GM18526 (cell line): ENCODE data around the gene ACSL3.

Source experiments
- POLR2A ChIP-seq: IDR thresholded peaks from 3 replicates; pipeline ENCODE4 v1.6.1; 2011; ENCODE audit not compliant: insufficient read length; ENCODE audit errors: extremely low read depth

The ACSL3 gene

DNA sequence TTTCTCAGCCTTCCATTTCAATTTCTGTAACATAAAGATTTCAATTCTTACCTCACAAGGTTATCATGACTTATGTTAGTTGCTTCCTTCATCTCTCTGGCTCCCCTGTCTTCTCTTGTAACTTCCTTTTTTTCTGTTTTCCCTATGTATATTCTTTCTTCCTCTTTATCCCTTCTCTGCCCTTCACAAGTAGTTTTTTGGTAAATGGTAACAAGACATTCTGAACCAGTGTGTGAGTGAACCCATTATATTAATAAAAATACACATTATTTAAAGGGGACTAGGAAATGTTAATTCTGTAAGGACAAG lies 8.4 kb downstream of the ACSL3 start:
- TF ChIP-seq POLR2A: no peak

GRCh38 chr2:222871291-222871690 lies 10.5 kb downstream of the ACSL3 start:
- no peak for TF ChIP-seq POLR2A

- TF ChIP-seq POLR2A: no peak
Measured at GRCh38 chr2:222872551-222872950, 11.7 kb downstream of the ACSL3 start.

DNA sequence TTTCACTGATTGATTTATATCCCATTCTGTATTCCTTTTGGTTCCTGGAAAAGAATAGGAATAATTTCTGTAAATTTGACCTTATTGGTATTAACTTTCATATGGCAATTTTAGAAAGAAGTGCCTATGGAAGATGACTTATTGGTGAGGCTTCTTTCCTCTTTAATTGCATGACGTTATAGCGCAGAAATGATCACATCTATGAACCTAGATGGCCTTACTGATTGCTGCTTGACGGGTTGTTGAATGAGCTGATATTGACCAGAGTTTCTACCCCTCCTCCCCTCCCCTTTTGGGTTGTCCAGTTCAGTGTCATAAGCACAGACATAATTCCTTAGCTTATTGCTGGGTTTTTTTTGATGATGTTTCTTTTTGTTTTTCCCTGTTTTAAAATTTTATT lies 14.6 kb downstream of the ACSL3 start:
- TF ChIP-seq POLR2A: no peak

GRCh38 chr2:222876947-222877346 lies 16.1 kb downstream of the ACSL3 start:
- TF ChIP-seq POLR2A: no peak

- TF ChIP-seq POLR2A: no peak
Measured at GRCh38 chr2:222877556-222878300, 16.9 kb downstream of the ACSL3 start.

DNA sequence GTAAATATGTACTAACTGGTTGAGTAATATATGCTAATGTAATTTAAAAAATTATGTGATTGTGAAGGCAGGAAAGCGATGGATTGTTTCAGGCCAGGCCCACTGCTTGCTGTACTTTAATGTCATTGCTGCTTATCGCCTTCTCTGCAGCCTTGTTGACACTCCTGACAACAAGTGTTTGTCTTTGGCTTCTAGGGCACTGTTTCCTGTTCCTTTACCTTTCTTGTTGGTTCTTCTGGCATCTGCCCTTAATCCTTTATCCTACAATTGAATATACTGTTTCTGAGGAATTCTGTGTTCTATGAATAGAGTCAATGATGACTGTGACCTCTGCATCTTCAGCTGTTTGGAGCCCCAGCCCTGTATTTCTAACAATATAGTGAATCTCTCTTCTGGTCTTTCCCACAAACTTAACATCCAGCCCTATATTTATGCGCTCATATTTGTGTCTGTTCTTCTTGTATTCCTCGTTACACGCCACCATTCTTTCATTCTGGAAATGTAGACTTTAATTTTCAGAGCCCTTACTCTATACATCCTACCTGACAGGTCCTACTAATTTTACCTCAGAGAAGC lies 17.6 kb downstream of the ACSL3 start:
- TF ChIP-seq POLR2A: no peak

DNA sequence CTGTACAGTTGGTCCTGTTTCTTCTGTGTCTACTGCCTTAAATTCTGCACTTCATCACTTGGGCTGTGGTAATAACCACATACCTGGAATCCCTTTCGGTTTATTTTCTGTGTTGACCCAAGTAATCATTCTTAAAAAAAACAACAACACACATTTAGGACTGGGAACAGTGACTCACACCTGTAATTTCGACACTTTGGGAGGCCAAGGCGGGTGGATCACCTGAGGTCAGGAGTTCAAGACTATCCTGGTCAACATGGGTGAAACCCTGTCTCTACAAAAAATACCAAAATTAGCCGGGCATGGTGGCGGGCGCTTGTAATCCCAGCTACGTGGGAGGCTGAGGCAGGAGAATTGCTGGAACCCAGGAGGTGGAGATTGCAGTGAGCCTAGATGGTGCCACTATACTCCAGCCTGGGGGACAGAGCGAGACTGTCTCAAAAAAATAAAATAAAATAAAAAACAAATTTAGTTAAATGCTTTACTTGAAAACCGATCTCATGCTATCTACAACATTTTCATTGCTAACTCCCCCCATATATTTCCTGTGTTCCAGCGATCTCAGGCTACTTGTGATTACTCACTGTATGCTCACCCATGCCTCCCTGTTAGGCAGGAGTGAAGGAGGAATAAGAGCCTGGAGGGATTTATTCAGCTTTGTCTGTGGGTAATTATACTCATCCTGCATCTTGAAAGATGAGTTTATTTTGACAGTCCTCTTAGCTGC lies 18.2 kb downstream of the ACSL3 start:
- TF ChIP-seq POLR2A: no peak

- no peak for TF ChIP-seq POLR2A
Measured at GRCh38 chr2:222879604-222879933, 18.7 kb downstream of the ACSL3 start.

GRCh38 chr2:222882484-222882928 lies 21.7 kb downstream of the ACSL3 start:
- TF ChIP-seq POLR2A: no peak

DNA sequence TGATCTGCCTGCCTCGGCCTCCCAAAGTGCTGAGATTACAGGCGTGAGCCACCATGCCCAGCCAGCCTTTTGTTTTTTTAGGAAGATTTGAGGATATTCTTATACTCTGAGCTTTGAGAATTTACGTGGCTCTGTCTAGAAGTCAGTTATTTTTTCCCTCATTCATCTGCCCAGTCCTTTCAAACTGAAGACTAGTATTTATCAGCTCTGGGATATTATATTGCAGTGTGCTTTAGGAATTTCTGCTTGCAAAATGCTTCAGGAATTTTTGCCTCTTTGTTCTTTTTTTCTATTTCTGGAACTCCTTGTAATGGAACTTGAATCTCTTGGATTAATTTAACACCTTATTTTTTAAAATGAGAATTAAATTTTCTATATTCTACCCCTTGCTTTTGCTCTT lies 22.6 kb downstream of the ACSL3 start:
- no peak for TF ChIP-seq POLR2A

DNA sequence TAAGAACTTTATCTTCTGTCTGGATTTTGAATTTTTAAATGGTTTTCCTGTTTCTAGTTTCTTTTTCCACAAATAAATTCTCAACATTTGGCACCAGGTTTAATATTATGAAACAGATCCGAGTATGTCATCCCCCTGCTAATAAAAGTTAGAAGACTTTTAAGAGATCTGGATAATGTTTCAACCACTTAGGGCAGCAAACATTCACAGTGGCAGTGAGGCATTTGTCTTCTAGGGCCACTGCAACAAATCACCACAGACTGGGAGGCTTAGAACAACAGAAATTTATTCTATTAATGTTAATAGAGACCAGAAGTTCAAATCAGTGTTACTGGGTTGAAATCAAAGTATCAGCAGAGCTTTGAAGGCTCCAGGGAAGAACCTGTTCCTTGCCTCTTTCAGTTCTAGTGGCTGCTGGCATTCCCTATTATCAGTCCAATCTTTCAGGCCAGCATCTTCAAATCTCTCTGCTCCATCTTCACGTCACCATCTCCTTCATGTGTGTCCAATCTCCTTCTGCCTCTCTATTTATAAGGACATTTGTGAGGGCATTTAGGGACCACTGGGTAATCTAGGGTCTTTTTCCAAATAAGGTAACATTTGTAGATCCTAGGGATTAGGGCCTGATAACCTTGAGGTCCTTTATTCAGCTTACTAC lies 23.4 kb downstream of the ACSL3 start:
- no peak for TF ChIP-seq POLR2A

- no peak for TF ChIP-seq POLR2A
Measured at GRCh38 chr2:222884805-222885424, 24.1 kb downstream of the ACSL3 start.

DNA sequence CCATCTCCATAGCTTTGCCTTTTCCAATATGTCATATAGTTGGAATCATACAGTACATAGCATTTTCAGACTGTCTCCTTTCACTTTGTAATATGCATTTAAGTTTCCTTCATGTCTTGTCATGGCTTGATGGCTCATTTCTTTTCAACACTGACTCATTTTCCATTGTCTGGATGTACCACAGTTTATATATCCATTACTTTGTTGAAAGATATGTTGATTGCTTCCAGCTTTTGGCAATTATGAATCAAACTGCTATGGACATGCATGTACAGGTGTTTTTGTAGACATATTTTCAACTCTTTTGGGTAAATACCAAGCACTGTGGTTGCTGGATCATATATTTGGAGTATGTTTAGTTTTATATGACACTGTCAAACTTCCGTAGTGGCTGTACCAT lies 26.3 kb downstream of the ACSL3 start:
- TF ChIP-seq POLR2A: no peak

GRCh38 chr2:222888716-222889115 lies 27.9 kb downstream of the ACSL3 start:
- no peak for TF ChIP-seq POLR2A

DNA sequence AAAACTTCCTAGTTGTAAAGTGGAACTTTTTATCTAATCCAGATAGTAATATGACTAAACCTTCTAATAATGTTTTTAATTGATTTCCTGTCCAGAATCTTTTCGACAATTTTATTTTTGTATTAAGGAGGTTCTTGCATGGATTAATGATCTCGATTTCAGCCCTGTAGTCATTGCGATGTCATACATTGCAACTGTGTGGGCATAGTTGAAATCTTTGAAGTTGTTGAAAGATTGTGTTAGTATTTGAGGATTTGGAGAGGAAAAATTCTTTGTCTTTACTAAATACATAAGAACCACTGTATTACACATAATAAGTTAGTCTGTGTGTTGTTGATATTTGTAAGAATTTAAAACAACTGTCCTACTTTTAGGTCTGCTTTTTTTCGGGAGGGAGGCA lies 31.1 kb downstream of the ACSL3 start:
- no peak for TF ChIP-seq POLR2A
